Endodermal cell (in vitro differentiated cells): ENCODE results near the gene CTXND2. TPM values are rescaled to one million over a fixed set of nuclear protein-coding genes. Genes with fewer than 3 reads are reported as not detected.

Source experiments
- DNase-seq: peaks from one replicate; pipeline ENCODE4 v3.0.0-alpha.2; 2017
- H3K27ac ChIP-seq: 2 replicates; pipeline ENCODE4 v1.5.1; 2013; ENCODE audit warnings: mild to moderate bottlenecking, low read depth, low read length, moderate library complexity
- H3K27me3 ChIP-seq: 2 replicates; pipeline ENCODE4 v1.6.1; 2013; ENCODE audit warnings: mild to moderate bottlenecking, low read length, moderate library complexity; ENCODE audit not compliant: insufficient read depth, control insufficient read depth, poor library complexity, severe bottlenecking
- H3K36me3 ChIP-seq: 2 replicates; pipeline ENCODE4 v1.7.0; 2013; ENCODE audit warnings: mild to moderate bottlenecking, low read length, moderate library complexity; ENCODE audit not compliant: control insufficient read depth, insufficient read depth
- H3K4me1 ChIP-seq: one replicate; pipeline ENCODE4 v1.7.0; 2013; ENCODE audit warnings: low read length; ENCODE audit not compliant: control insufficient read depth, insufficient read depth
- H3K4me3 ChIP-seq: 2 replicates; pipeline ENCODE4 v1.5.1; 2013; ENCODE audit warnings: mild to moderate bottlenecking, low read length, moderate library complexity
- H3K9ac ChIP-seq: 2 replicates; pipeline ENCODE4 v1.6.1; 2013; ENCODE audit warnings: mild to moderate bottlenecking, low read length, moderate library complexity; ENCODE audit not compliant: poor library complexity, severe bottlenecking; ENCODE audit errors: extremely low read depth
- H3K9me3 ChIP-seq: 2 replicates; pipeline ENCODE4 v1.6.1; 2013; ENCODE audit warnings: mild to moderate bottlenecking, low read length, moderate library complexity; ENCODE audit not compliant: control insufficient read depth
- H3K27ac Mint-ChIP-seq: 2 replicates; pipeline ENCODE4 v1.8.0; 2020; ENCODE audit warnings: mixed read lengths
- H3K27me3 Mint-ChIP-seq: 2 replicates; pipeline ENCODE4 v1.8.0; 2021; ENCODE audit warnings: mild to moderate bottlenecking, mixed read lengths; ENCODE audit not compliant: insufficient read depth
- H3K36me3 Mint-ChIP-seq: 2 replicates; pipeline ENCODE4 v1.8.0; 2020; ENCODE audit warnings: low read depth, mixed read lengths
- H3K4me1 Mint-ChIP-seq: 2 replicates; pipeline ENCODE4 v1.8.0; 2020; ENCODE audit warnings: mixed read lengths
- H3K4me3 Mint-ChIP-seq: 2 replicates; pipeline ENCODE4 v1.8.0; 2020; ENCODE audit warnings: mild to moderate bottlenecking, moderate library complexity, mixed read lengths
- H3K9me3 Mint-ChIP-seq: 2 replicates; pipeline ENCODE4 v1.8.0; 2020; ENCODE audit warnings: mild to moderate bottlenecking, mixed read lengths
- WGBS, 2 experiments: methylation state at CpG; one replicate each; pipeline versions ENCODE4 v1.1.5 to v1.1.7; 2013; ENCODE audit warnings: missing lambda C conversion rate in 2 of 2, mixed read lengths in 1 of 2; ENCODE audit not compliant: insufficient coverage in 1 of 2, insufficient read length in 1 of 2; 5-methylcytosine and 5-hydroxymethylcytosine counted together
- total RNA-seq, 2 donors: library from RNA; stranded (reverse); fragmentation: NEBNext Ultra II Directional in 1 of 2; extraction: Animal tissue kit (Norgen Biotek cat#: 25700) in 1 of 2; gene quantifications; 2 replicates in 1 of 2; 3 replicates in 1 of 2; pipeline ENCODE4 v1.2.1, GENCODE V29; 2021
- TF ChIP-seq, protein P1 (sequence below): fragments of 200-600 bp; sonication (generic); conservative IDR thresholded peaks from 2 replicates; pipeline ENCODE4 v1.5.0; 2021; ENCODE audit warnings: antibody characterized with exemption, mild to moderate bottlenecking

Gene CTXND2
- total RNA-seq, 2 donors from 2014 or later = not detected

DNA sequence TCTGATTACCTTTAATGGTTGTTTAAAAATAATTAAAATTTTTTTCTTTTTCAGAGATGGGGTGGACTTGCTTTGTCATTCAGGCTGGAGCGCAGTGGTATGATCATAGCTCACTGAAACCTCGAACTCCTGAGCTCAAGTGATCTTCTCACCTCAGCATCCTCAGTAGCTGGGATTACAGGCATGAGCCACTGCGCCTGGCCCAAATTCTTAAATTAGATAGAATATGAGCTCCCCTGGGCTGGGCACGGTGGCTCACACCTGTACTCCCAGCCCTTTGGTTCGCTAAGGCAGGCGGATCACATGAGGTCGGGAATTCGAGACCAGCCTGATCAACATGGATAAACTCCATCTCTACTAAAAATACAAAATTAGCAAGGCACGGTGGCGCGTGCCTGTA is 70.7 kb downstream of the CTXND2 start:
- TF ChIP-seq, protein P1, sequence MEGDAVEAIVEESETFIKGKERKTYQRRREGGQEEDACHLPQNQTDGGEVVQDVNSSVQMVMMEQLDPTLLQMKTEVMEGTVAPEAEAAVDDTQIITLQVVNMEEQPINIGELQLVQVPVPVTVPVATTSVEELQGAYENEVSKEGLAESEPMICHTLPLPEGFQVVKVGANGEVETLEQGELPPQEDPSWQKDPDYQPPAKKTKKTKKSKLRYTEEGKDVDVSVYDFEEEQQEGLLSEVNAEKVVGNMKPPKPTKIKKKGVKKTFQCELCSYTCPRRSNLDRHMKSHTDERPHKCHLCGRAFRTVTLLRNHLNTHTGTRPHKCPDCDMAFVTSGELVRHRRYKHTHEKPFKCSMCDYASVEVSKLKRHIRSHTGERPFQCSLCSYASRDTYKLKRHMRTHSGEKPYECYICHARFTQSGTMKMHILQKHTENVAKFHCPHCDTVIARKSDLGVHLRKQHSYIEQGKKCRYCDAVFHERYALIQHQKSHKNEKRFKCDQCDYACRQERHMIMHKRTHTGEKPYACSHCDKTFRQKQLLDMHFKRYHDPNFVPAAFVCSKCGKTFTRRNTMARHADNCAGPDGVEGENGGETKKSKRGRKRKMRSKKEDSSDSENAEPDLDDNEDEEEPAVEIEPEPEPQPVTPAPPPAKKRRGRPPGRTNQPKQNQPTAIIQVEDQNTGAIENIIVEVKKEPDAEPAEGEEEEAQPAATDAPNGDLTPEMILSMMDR = no peak
- Mint-ChIP-seq H3K4me3 (no peak overlapping the region), H3K4me1 (no peaks in the 10 kb centered on the region), H3K36me3 (peaks cover 83% of the 10 kb centered on the region), H3K27me3 (no peaks in the 10 kb centered on the region), H3K27ac (no peak overlapping the region), H3K9me3 (no peaks in the 10 kb centered on the region)
- Histone ChIP-seq H3K4me1 (no peaks in the 10 kb centered on the region), H3K27me3 (no peaks in the 10 kb centered on the region), H3K9ac (no peak overlapping the region), H3K27ac (no peak overlapping the region), H3K4me3 (no peak overlapping the region), H3K9me3 (no peaks in the 10 kb centered on the region), H3K36me3 (peaks cover 76% of the 10 kb centered on the region)
- DNase-seq = no peak
- 96% methylated on average over 11 of the region's 11 CpGs for WGBS, 2 experiments

DNA sequence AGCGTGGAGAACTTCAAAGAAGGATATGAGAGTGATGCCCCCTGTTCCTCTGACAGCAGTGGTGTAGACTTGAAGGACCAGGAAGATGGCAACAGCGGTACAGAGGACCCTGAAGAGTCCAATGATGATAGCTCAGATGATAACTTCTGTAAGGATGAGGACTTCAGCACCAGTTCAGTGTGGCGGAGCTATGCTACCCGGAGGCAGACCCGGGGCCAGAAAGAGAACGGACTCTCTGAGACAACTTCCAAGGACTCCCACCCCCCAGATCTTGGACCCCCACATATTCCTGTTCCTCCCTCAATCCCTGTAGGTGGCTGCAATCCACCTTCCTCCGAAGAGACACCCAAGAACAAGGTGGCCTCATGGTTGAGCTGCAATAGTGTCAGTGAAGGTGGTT is 73.7 kb downstream of the CTXND2 start:
- Histone ChIP-seq H3K4me3 (no peak overlapping the region), H3K27me3 (no peaks in the 10 kb centered on the region), H3K4me1 (no peaks in the 10 kb centered on the region), H3K9ac (no peak overlapping the region), H3K27ac (no peak overlapping the region), H3K9me3 (no peaks in the 10 kb centered on the region), H3K36me3 (peaks cover 90% of the 10 kb centered on the region)
- no peaks in the 10 kb centered on the region for H3K9me3 Mint-ChIP-seq
- 96% methylated on average over 5 to 7 of the region's 7 CpGs for WGBS, 2 experiments
- H3K27me3 Mint-ChIP-seq = no peaks in the 10 kb centered on the region
- TF ChIP-seq, protein P1 = no peak
- H3K4me1 Mint-ChIP-seq = no peaks in the 10 kb centered on the region
- H3K36me3 Mint-ChIP-seq = peaks cover 87% of the 10 kb centered on the region
- DNase-seq = no peak
- no peak overlapping the region for H3K27ac Mint-ChIP-seq
- no peak overlapping the region for H3K4me3 Mint-ChIP-seq

DNA sequence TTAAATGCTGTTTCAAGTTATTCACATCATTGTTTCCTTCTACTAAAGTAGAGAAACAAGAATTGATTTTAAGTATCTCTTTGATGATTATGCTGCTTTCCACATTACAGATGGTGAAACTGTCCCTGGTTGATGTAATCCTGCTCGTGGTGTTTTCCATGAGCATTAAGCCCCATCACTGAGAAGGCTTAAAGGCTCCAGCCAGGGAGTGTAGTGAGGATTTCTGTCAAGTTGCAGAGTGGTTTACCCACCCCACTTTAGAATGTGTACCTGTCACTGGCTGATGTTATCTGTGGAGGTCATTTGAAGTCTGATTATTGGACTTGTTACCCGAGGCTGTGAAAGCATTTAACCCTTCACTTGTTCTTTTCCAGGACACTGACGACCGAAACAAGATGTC is 74.8 kb downstream of the CTXND2 start:
- 90 to 100% methylated on average over 3 to 4 of the region's 4 CpGs for whole genome bisulfite sequencing, 2 experiments
- Mint-ChIP-seq H3K36me3 (peaks cover 89% of the 10 kb centered on the region), H3K9me3 (no peaks in the 10 kb centered on the region), H3K4me1 (no peaks in the 10 kb centered on the region), H3K27me3 (no peaks in the 10 kb centered on the region), H3K4me3 (no peak overlapping the region), H3K27ac (no peak overlapping the region)
- DNase-seq = no peak
- no peaks in the 10 kb centered on the region for H3K9me3 ChIP-seq
- no peaks in the 10 kb centered on the region for H3K27me3 ChIP-seq
- TF ChIP-seq, protein P1 = no peak
- peaks cover 94% of the 10 kb centered on the region for H3K36me3 ChIP-seq
- no peaks in the 10 kb centered on the region for H3K4me1 ChIP-seq
- no peak overlapping the region for H3K27ac ChIP-seq
- no peak overlapping the region for H3K4me3 ChIP-seq
- no peak overlapping the region for H3K9ac ChIP-seq

Other genes with a start within 250 kb of the CTXND2 start
- 10 to 100 TPM; 45.1 to 45.2 TPM for gene GOLPH3L, start 190.0 kb upstream of the CTXND2 start, total RNA-seq
- not detected for gene HORMAD1, start 166.2 kb upstream of the CTXND2 start, total RNA-seq
- gene CTSS, start 121.4 kb upstream of the CTXND2 start, total RNA-seq = not detected
- gene CTSK, start 78.9 kb upstream of the CTXND2 start, total RNA-seq = 1 to 10 TPM; 6.1 to 8.4 TPM
- 10 to 100 TPM; 39.6 to 44.6 TPM for gene ARNT, start 10.5 kb upstream of the CTXND2 start, total RNA-seq
- 10 to 100 TPM; 68.6 to 73.5 TPM for gene SETDB1, start 39.2 kb downstream of the CTXND2 start, total RNA-seq
- gene CERS2, start 87.7 kb downstream of the CTXND2 start, total RNA-seq = 100 to 1,000 TPM; 143 to 183 TPM
- not detected for gene ANXA9, start 95.2 kb downstream of the CTXND2 start, total RNA-seq
- gene MINDY1, start 119.8 kb downstream of the CTXND2 start, total RNA-seq = 10 to 100 TPM in 1 of 2 donors, 1 to 10 TPM in 1; 8.6 to 10.8 TPM
- 10 to 100 TPM; 23.8 to 29.3 TPM for gene PRUNE1, start 121.3 kb downstream of the CTXND2 start, total RNA-seq
- gene BNIPL, start 149.4 kb downstream of the CTXND2 start, total RNA-seq = 1 to 10 TPM; 1.6 to 2.9 TPM
- 1 to 10 TPM; 4.7 to 6.6 TPM for gene C1orf56, start 160.6 kb downstream of the CTXND2 start, total RNA-seq
- 10 to 100 TPM; 69.8 to 74.5 TPM for gene CDC42SE1, start 172.5 kb downstream of the CTXND2 start, total RNA-seq
- 10 to 100 TPM; 16.5 to 19.2 TPM for gene MLLT11, start 173.3 kb downstream of the CTXND2 start, total RNA-seq
- 1 to 10 TPM; 7.5 to 7.7 TPM for gene GABPB2, start 183.6 kb downstream of the CTXND2 start, total RNA-seq